GM21825 (cell line): ENCODE measurements around the gene LRBA.
"Not testable (repeated sequence)": the region's sequence is repeated elsewhere in the genome, so short reads cannot be mapped to it uniquely, and the experiment has no call there.

Experiments
- ATAC-seq: cut with Tn5 transposase; IDR thresholded peaks from one replicate; pipeline ENCODE4 v1.9.1; 2021; ENCODE audit warnings: mild to moderate bottlenecking, moderate library complexity; ENCODE audit not compliant: unreplicated experiment

LRBA gene

GRCh38 chr4:150978738-150979575, 36.1 kb downstream of the LRBA start:
- ATAC-seq: no peak

GRCh38 chr4:150976478-150977118, 38.5 kb downstream of the LRBA start:
- ATAC-seq: no peak

GRCh38 chr4:150974750-150975149, 40.3 kb downstream of the LRBA start:
- peak; percentile 57 for ATAC-seq

- no peak for ATAC-seq
Measured at GRCh38 chr4:150974252-150974640, 40.8 kb downstream of the LRBA start.

- no peak for ATAC-seq
Measured at GRCh38 chr4:150973626-150974251, 41.3 kb downstream of the LRBA start.

GRCh38 chr4:150972592-150972991, 42.5 kb downstream of the LRBA start:
- no peak for ATAC-seq

GRCh38 chr4:150971901-150972300, 43.2 kb downstream of the LRBA start:
- no peak for ATAC-seq

GRCh38 chr4:150970685-150971151, 44.4 kb downstream of the LRBA start:
- ATAC-seq: peak; percentile 39

GRCh38 chr4:150964754-150965153, 50.3 kb downstream of the LRBA start:
- no peak for ATAC-seq

GRCh38 chr4:150963602-150964345, 51.3 kb downstream of the LRBA start:
- not testable (repeated sequence) for ATAC-seq

- ATAC-seq: no peak
Measured at GRCh38 chr4:150962245-150962644, 52.8 kb downstream of the LRBA start.

- ATAC-seq: no peak
Measured at GRCh38 chr4:150961566-150961965, 53.5 kb downstream of the LRBA start.

GRCh38 chr4:150960818-150961217, 54.3 kb downstream of the LRBA start:
- ATAC-seq: no peak

GRCh38 chr4:150960079-150960478, 55.0 kb downstream of the LRBA start:
- no peak for ATAC-seq

- ATAC-seq: not testable (repeated sequence)
Measured at GRCh38 chr4:150957981-150958380, 57.1 kb downstream of the LRBA start.

GRCh38 chr4:150957095-150957494, 58.0 kb downstream of the LRBA start:
- ATAC-seq: not testable (repeated sequence)

GRCh38 chr4:150953916-150954315, 61.2 kb downstream of the LRBA start:
- ATAC-seq: not testable (repeated sequence)

GRCh38 chr4:150952167-150952845, 62.8 kb downstream of the LRBA start:
- no peak for ATAC-seq

GRCh38 chr4:150950657-150951288, 64.3 kb downstream of the LRBA start:
- peak; percentile 89 for ATAC-seq

- ATAC-seq: no peak
Measured at GRCh38 chr4:150949943-150950342, 65.1 kb downstream of the LRBA start.
